Upper lobe of left lung (tissue), 4 donors: ENCODE data around the gene KMT2C.

ENCODE experiments used
- CTCF ChIP-seq, 6 experiments: fragments of 450-650 bp in 4 of 6; fragments of 200-600 bp in 2 of 6; sonication (generic) in 2 of 6; IDR thresholded peaks; one replicate each; pipeline ENCODE4 v1.5.1; 2016 to 2019; ENCODE audit warnings: antibody characterized with exemption in 6 of 6
- EP300 ChIP-seq, 4 donors: sonication (generic); formaldehyde crosslinking; IDR thresholded peaks; one replicate each; pipeline ENCODE4 v1.5.1; 2017; ENCODE audit warnings: antibody characterized with exemption in 4 of 4, control low read depth in 2 of 4
- POLR2A ChIP-seq, 4 donors: fragments of 450-650 bp; IDR thresholded peaks; one replicate each; pipeline ENCODE4 v1.5.1; 2016 to 2017; ENCODE audit warnings: antibody characterized with exemption in 4 of 4, mild to moderate bottlenecking in 2 of 4
- POLR2AphosphoS5 ChIP-seq, 2 donors: sonication (generic); formaldehyde crosslinking; IDR thresholded peaks; one replicate each; pipeline ENCODE4 v1.5.1; 2017; ENCODE audit warnings: antibody characterized with exemption in 2 of 2

GRCh38 chr7:152424348-152425108 is 11.3 kb downstream of the KMT2C start:
- TF ChIP-seq CTCF (IDR thresholded peaks at IDR 0.05): no peak
- TF ChIP-seq POLR2AphosphoS5 (IDR thresholded peaks at IDR 0.05): no peak
- no peak for TF ChIP-seq EP300 (IDR thresholded peaks at IDR 0.05)
- no peak for TF ChIP-seq POLR2A (IDR thresholded peaks at IDR 0.05)
